GM18507 (cell line): Measurements from ENCODE around the gene TRAPPC8.
"Not testable (repeated sequence)": the region's sequence is repeated elsewhere in the genome, so short reads cannot be mapped to it uniquely, and the experiment has no call there.

Experiments used
- DNase-seq: peaks from one replicate; pipeline ENCODE4 v3.0.0; 2011; ENCODE audit warnings: low read depth; ENCODE audit not compliant: insufficient read length; ENCODE audit errors: extremely low spot score
- FAIRE-seq: peaks from 2 replicates; lab custom pipeline; 2011; peaks lifted over from hg19 to GRCh38; lab: Jason Lieb, UNC

TRAPPC8 gene

DNA sequence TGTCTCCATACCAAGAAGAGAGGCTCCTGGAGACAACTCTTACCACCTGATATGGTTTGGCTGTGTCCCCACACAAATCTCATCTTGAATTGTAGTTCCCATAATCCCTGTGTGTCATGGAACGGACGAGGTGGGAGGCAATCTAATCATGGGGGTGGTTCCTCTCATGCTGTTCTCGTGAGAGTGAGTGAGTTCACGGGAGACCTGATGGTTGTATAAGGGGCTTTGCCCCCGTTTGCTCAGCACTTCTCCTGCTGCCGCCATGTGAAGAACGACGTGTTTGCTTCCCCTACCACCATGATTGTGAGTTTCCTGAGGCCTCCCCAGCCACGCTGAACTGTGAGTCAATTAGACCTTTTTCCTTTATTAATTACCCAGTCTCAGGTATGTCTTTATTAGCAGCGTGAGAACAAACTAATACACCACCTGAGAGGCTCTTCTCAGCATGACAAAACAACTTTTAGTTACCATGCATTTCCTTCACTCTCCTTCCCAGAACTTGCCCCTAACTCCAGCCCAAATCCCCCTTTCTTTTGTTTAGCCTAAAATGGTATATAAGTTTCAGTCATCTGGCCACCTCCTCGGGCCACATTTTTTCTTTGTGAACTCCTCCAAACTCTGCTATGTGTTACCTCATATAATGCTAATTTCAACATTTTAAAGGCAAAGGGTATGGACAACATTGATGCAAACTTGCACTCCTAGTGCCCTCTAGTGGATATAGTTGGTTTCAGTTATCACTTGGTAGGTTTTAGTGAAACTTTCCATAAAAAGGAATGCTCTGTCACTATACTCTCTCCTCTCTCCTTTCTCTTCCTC lies 123.6 kb downstream of the TRAPPC8 start:
- FAIRE-seq = peak; percentile 90
- DNase-seq = no peak

DNA sequence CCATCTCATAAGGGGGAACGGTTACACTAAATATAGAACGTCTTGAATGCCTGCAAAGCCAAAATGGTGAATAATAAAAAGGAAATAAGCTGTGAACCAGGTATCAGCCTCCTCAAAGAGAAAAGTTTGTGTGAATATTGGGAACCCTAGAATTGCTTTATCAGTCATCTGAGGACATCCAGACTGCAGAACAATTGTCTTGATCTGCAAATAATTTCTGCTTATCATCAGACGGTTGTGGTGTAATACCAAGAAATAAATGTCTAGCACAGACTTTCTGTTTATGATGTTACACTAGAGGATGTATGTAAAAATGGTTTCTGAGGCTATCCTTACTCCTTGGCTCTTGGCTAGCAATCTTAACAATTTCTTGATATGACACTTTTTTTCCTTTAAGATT lies 128.8 kb downstream of the TRAPPC8 start:
- DNase-seq (no peak), FAIRE-seq (no peak)

GRCh38 chr18:31810336-31811130 lies 132.4 kb downstream of the TRAPPC8 start:
- not testable (repeated sequence) for FAIRE-seq

DNA sequence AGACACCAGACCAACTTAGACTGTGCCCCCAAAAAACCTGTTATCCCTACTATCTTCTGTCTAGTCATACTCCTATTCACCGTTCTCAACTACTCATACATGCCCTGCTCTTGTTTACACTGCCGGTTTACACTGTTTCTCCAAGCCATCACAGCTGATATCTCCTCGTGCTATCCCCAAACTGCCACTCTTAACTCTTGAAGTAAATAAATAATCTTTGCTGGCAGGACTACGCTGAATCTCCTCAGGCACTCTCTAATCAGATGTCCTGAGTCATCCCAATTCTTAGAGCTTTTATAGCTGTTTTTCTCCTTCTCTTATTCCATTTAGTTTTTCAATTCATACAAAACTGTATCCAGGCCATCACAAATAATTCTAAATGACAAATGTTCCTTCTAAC lies 133.9 kb downstream of the TRAPPC8 start:
- not testable (repeated sequence) for FAIRE-seq

More at GRCh38 chr18:31810336-31811130, 132.4 kb downstream of the TRAPPC8 start:
- DNase-seq = not testable (repeated sequence)

DNA sequence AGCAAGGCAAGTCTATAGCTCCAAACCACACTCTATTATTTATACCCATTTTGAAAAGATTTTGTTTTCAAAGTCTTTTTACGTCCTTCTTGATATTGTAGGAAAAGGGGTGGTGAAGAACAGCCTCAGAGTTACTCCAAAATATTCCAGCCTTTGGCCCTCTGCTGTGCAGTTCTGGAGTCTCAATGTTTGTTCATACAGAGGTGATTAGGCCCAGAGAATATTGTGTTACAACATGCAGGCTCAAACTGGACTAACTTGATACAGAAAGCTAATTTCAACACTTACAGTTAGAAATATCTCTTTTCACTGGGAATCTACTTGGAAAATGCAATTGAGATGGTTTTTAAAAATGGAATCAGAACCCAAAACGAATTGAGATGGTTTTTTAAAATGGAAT lies 141.8 kb downstream of the TRAPPC8 start:
- FAIRE-seq = no peak
- DNase-seq = no peak

More for the DNA sequence above, 133.9 kb downstream of the TRAPPC8 start:
- not testable (repeated sequence) for DNase-seq

GRCh38 chr18:31799257-31799656 lies 143.7 kb downstream of the TRAPPC8 start:
- DNase-seq, FAIRE-seq: not testable (repeated sequence)

DNA sequence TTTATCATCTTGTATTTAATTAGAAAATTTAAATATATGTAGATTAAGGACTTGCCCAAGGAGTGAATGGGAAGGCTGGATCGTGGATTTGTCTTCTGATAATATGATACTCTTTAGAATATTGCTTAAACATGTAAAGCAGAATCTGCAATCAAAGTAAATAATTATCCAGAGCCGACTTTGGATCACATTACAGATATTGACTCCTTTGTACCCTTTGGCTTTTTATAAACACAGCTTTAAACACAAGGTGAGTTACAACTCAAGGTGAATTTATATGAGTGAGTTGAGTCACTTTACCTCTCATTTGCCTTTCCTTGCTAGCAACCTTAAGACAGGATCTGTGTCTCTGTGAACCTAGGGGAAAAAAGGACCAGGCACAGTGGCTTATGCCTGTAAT lies 144.5 kb downstream of the TRAPPC8 start:
- no peak for DNase-seq
- no peak for FAIRE-seq

DNA sequence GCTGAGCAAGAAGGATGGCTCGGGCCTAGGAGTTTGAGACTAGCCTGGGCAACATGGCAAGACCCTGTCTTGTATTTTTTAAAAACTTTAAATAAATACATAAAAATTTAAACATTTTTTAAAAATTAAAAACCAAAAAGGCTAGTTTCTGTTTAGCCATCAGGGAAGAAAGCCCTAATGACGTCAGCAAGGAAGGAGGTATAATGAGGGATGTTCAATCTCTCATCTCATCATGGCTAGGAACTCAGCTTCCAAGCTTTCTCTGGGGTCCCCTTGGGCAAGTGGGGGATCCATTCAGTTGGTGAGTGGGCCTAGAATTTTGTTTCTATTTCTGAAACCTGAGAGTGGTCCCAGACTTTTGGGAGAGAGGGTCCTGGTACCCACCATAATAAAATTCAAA lies 147.2 kb downstream of the TRAPPC8 start:
- DNase-seq (no peak), FAIRE-seq (no peak)

- no peak for DNase-seq
- no peak for FAIRE-seq
Observed at GRCh38 chr18:31793531-31793930, 149.4 kb downstream of the TRAPPC8 start.

GRCh38 chr18:31792580-31792911 lies 150.4 kb downstream of the TRAPPC8 start:
- no peak for DNase-seq
- no peak for FAIRE-seq

DNA sequence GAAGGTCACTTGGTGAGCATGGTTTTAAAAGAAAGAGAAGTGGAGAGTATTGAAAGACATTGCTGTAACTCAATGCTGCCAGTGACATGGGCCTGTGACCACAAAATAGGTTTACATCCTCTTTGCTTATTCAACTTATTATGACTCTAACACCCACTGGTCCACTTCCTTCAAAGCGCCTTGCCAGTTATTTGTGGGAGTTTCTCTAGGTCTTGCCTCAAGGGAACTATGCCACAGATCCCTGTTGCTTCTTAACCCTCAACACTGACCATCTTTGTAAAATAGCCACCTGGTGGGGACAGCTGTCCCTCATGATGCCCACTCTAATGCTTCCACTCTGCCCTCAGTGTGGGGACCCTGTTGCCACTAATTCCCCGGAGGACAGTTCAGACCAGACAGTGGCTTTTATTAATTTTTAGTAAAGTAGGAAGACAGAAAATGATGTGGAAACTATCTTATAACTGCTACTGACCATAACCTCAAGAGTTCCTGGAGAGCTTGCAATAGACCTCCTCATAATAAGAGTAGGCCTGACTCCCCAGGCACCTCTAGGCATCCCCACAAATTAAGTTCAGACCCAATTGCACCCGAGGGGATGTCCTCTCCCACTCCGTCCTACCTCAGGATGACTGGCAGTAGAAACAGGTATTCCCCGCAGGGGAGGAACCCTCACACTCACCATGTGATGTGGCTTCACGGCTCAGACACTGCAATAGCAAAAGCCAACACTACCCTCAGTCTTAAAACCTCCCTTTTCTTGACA lies 150.9 kb downstream of the TRAPPC8 start:
- DNase-seq (peak; percentile 47), FAIRE-seq (peak; percentile 93)

- no peak for FAIRE-seq
- no peak for DNase-seq
Observed at GRCh38 chr18:31789409-31789808, 153.5 kb downstream of the TRAPPC8 start.

GRCh38 chr18:31783059-31783458 lies 159.9 kb downstream of the TRAPPC8 start:
- DNase-seq (no peak), FAIRE-seq (no peak)
